Fibroblast of the aortic adventitia (primary cell): ENCODE data around the gene TMEM8B. TPM values are rescaled to one million over a fixed set of nuclear protein-coding genes. Genes with fewer than 3 reads are reported as not detected.
A peak's percentile ranks its signal among the peaks of the same experiment; 100 is the strongest.

ENCODE experiments used
- DNase-seq: peaks from one replicate; pipeline ENCODE4 v3.0.0-alpha.2; 2010; ENCODE audit warnings: low read depth
- H3K4me3 ChIP-seq: 2 replicates; pipeline ENCODE4 v1.5.1; 2011; ENCODE audit warnings: low read depth, mild to moderate bottlenecking, control low read depth, low read length, moderate library complexity
- small RNA-seq: library from RNA; depleted of rRNA; stranded (forward); fragments of <200 nt; gene quantifications from one replicate; pipeline ENCODE3, GENCODE V24; 2012
- total RNA-seq: library from RNA; depleted of rRNA; stranded (reverse); fragments of >200 nt; gene quantifications from 2 replicates; pipeline ENCODE4 v1.2.3, GENCODE V29; 2012; ENCODE audit warnings: low replicate concordance
- TF ChIP-seq, protein P1 (sequence below): IDR thresholded peaks from 2 replicates; pipeline ENCODE4 v1.5.1; 2011; ENCODE audit warnings: mild to moderate bottlenecking, low read length, control low read depth, inconsistent platforms; ENCODE audit not compliant: insufficient read depth

The TMEM8B gene
- total RNA-seq, 1 donor: 2.8 TPM

DNA sequence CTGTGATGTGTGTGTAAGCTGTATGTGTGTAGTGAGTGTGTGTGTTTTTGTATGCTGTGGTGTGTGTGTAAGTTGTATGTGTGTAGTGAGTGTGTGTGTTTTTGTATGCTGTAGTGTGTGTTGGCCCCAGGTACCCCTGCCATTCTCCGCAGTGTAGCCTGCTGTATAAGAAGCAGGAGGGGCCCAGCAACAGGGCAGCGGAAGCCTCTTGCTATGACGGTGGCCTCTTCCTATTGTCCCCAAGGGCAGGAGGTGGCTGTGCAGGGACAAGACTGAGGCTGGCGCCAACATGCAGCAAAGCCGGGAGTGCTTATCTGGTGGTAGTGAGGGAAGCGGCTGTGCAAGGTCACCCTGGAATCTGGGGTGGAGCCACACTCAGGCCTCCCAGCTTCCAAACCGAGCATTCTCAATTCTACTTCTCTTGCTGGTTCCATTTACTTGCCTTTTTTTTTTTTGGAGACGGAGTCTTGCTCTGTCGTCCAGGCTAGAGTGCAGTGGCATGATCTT lies 85.3 kb downstream of the TMEM8B start:
- TF ChIP-seq, protein P1, sequence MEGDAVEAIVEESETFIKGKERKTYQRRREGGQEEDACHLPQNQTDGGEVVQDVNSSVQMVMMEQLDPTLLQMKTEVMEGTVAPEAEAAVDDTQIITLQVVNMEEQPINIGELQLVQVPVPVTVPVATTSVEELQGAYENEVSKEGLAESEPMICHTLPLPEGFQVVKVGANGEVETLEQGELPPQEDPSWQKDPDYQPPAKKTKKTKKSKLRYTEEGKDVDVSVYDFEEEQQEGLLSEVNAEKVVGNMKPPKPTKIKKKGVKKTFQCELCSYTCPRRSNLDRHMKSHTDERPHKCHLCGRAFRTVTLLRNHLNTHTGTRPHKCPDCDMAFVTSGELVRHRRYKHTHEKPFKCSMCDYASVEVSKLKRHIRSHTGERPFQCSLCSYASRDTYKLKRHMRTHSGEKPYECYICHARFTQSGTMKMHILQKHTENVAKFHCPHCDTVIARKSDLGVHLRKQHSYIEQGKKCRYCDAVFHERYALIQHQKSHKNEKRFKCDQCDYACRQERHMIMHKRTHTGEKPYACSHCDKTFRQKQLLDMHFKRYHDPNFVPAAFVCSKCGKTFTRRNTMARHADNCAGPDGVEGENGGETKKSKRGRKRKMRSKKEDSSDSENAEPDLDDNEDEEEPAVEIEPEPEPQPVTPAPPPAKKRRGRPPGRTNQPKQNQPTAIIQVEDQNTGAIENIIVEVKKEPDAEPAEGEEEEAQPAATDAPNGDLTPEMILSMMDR: no peak
- peak; percentile 58 for DNase-seq

More for the DNA sequence above, 85.3 kb downstream of the TMEM8B start:
- H3K4me3 ChIP-seq: no peak overlapping the region

Small RNAs within 50 kb of the gene (small RNA-seq; reads per million reads assigned to genes)
- 0.25 reads per million for gene HINT2

Other genes starting within 250 kb of the TMEM8B start
- 13.3 and 21.3 TPM in 2 replicates for gene TESK1, start 224.0 kb upstream of the TMEM8B start, total RNA-seq
- gene CD72, start 210.8 kb upstream of the TMEM8B start, total RNA-seq: 1.1 and 1.9 TPM in 2 replicates
- 0.18 and 1.6 TPM in 2 replicates for gene SIT1, start 178.3 kb upstream of the TMEM8B start, total RNA-seq
- 966 and 30,763 TPM in 2 replicates for gene RMRP, start 171.2 kb upstream of the TMEM8B start, total RNA-seq
- 6.1 and 10.9 TPM in 2 replicates for gene CCDC107, start 170.9 kb upstream of the TMEM8B start, total RNA-seq
- gene ARHGEF39, start 164.0 kb upstream of the TMEM8B start, total RNA-seq: 3.9 TPM in 1 of 2 replicates, not detected in the other
- gene CA9, start 155.3 kb upstream of the TMEM8B start, total RNA-seq: 0.45 and 1.5 TPM in 2 replicates
- gene TPM2, start 139.3 kb upstream of the TMEM8B start, total RNA-seq: 484 and 2,099 TPM in 2 replicates
- gene TLN1, start 97.0 kb upstream of the TMEM8B start, total RNA-seq: 287 and 513 TPM in 2 replicates
- gene CREB3, start 96.6 kb upstream of the TMEM8B start, total RNA-seq: 56.1 and 68.3 TPM in 2 replicates
- gene GBA2, start 80.0 kb upstream of the TMEM8B start, total RNA-seq: 25.5 and 36.1 TPM in 2 replicates
- 7.8 and 16.0 TPM in 2 replicates for gene RGP1, start 79.9 kb upstream of the TMEM8B start, total RNA-seq
- gene MSMP, start 75.0 kb upstream of the TMEM8B start, total RNA-seq: not detected in 2 replicates
- gene NPR2, start 37.6 kb upstream of the TMEM8B start, total RNA-seq: 17.1 and 21.4 TPM in 2 replicates
- 0.81 and 3.3 TPM in 2 replicates for gene SPAG8, start 17.0 kb upstream of the TMEM8B start, total RNA-seq
- 24.9 and 32.6 TPM in 2 replicates for gene HINT2, start 14.2 kb upstream of the TMEM8B start, total RNA-seq
- gene FAM221B, start 496 bp upstream of the TMEM8B start, total RNA-seq: not detected in 2 replicates
- gene OR13J1, start 41.2 kb downstream of the TMEM8B start, total RNA-seq: not detected in 2 replicates
- gene HRCT1, start 77.0 kb downstream of the TMEM8B start, total RNA-seq: 0.81 TPM in 1 of 2 replicates, not detected in the other
- gene SPAAR, start 80.3 kb downstream of the TMEM8B start, total RNA-seq: not detected in 2 replicates
- gene OR2S2, start 128.9 kb downstream of the TMEM8B start, total RNA-seq: not detected in 2 replicates
- gene RECK, start 207.7 kb downstream of the TMEM8B start, total RNA-seq: 30.1 and 61.8 TPM in 2 replicates